ENCODE data around the gene GRK3. TPM values are rescaled to one million over a fixed set of nuclear protein-coding genes. Genes with fewer than 3 reads are reported as not detected.

GRK3 gene
- polyA plus RNA-seq, 4 donors, result 0.22 to 6.0 (median 2.0) TPM

- Histone ChIP-seq H3K9me3 (ENCODE audit: control insufficient read depth in 2 of 2, insufficient read depth in 1 of 2, low read depth in 1 of 2, low read length in 1 of 2) (no peaks in the 10 kb centered on the region), H3K27ac (ENCODE audit: low read depth in 1 of 3, low read length in 2 of 3) (no peak overlapping the region), H3K36me3 (ENCODE audit: control insufficient read depth in 3 of 3, insufficient read depth in 2 of 3, low read depth in 1 of 3, low read length in 3 of 3) (no peaks in the 10 kb centered on the region), H3K4me3 (ENCODE audit: low read depth in 1 of 3, low read length in 3 of 3) (no peak overlapping the region), H3K4me1 (ENCODE audit: control insufficient read depth in 3 of 3, insufficient read depth in 2 of 3, low read depth in 1 of 3, low read length in 2 of 3) (no peaks in the 10 kb centered on the region), H3K27me3 (ENCODE audit: control insufficient read depth in 3 of 3, insufficient read depth in 3 of 3, low read length in 3 of 3) (no peaks in the 10 kb centered on the region)
- DNase-seq (no peak), FAIRE-seq (no peak)
- WGBS, 3 donors, result 41 to 46% (median 42%) methylated on average over 4 of the region's 4 CpGs
These were observed 62.9 kb downstream of the GRK3 start for GRCh38 chr22:25627271-25627852.

- H3K4me1 ChIP-seq (ENCODE audit: control insufficient read depth in 3 of 3, insufficient read depth in 2 of 3, low read depth in 1 of 3, low read length in 2 of 3), result no peaks in the 10 kb centered on the region
- H3K36me3 ChIP-seq (ENCODE audit: control insufficient read depth in 3 of 3, insufficient read depth in 2 of 3, low read depth in 1 of 3, low read length in 3 of 3), result no peaks in the 10 kb centered on the region
- 67 to 76% (median 75%) methylated on average over 3 of the region's 3 CpGs for WGBS, 3 donors
- FAIRE-seq, result no peak
- no peaks in the 10 kb centered on the region for H3K27me3 ChIP-seq (ENCODE audit: control insufficient read depth in 3 of 3, insufficient read depth in 3 of 3, low read length in 3 of 3)
- no peaks in the 10 kb centered on the region for H3K9me3 ChIP-seq (ENCODE audit: control insufficient read depth in 2 of 2, insufficient read depth in 1 of 2, low read depth in 1 of 2, low read length in 1 of 2)
- H3K27ac ChIP-seq (ENCODE audit: low read depth in 1 of 3, low read length in 2 of 3), result no peak overlapping the region
- H3K4me3 ChIP-seq (ENCODE audit: low read depth in 1 of 3, low read length in 3 of 3), result no peak overlapping the region
- DNase-seq, result no peak
These were observed 64.0 kb downstream of the GRK3 start for GRCh38 chr22:25628494-25628893.

GRCh38 chr22:25629613-25630012 is 65.1 kb downstream of the GRK3 start:
- H3K27ac ChIP-seq (ENCODE audit: low read depth in 1 of 3, low read length in 2 of 3), result no peak overlapping the region
- H3K4me3 ChIP-seq (ENCODE audit: low read depth in 1 of 3, low read length in 3 of 3), result no peak overlapping the region
- H3K4me1 ChIP-seq (ENCODE audit: control insufficient read depth in 3 of 3, insufficient read depth in 2 of 3, low read depth in 1 of 3, low read length in 2 of 3), result no peaks in the 10 kb centered on the region
- no peak for DNase-seq
- no peaks in the 10 kb centered on the region for H3K36me3 ChIP-seq (ENCODE audit: control insufficient read depth in 3 of 3, insufficient read depth in 2 of 3, low read depth in 1 of 3, low read length in 3 of 3)
- H3K27me3 ChIP-seq (ENCODE audit: control insufficient read depth in 3 of 3, insufficient read depth in 3 of 3, low read length in 3 of 3), result no peaks in the 10 kb centered on the region
- FAIRE-seq, result no peak
- 73 to 84% (median 83%) methylated on average over 2 of the region's 2 CpGs for WGBS, 3 donors
- H3K9me3 ChIP-seq (ENCODE audit: control insufficient read depth in 2 of 2, insufficient read depth in 1 of 2, low read depth in 1 of 2, low read length in 1 of 2), result no peaks in the 10 kb centered on the region

GRCh38 chr22:25630447-25630846 is 66.0 kb downstream of the GRK3 start:
- Histone ChIP-seq H3K27me3 (ENCODE audit: control insufficient read depth in 3 of 3, insufficient read depth in 3 of 3, low read length in 3 of 3) (no peaks in the 10 kb centered on the region), H3K36me3 (ENCODE audit: control insufficient read depth in 3 of 3, insufficient read depth in 2 of 3, low read depth in 1 of 3, low read length in 3 of 3) (no peaks in the 10 kb centered on the region), H3K4me3 (ENCODE audit: low read depth in 1 of 3, low read length in 3 of 3) (no peak overlapping the region), H3K4me1 (ENCODE audit: control insufficient read depth in 3 of 3, insufficient read depth in 2 of 3, low read depth in 1 of 3, low read length in 2 of 3) (no peaks in the 10 kb centered on the region), H3K9me3 (ENCODE audit: control insufficient read depth in 2 of 2, insufficient read depth in 1 of 2, low read depth in 1 of 2, low read length in 1 of 2) (no peaks in the 10 kb centered on the region), H3K27ac (ENCODE audit: low read depth in 1 of 3, low read length in 2 of 3) (no peak overlapping the region)
- FAIRE-seq (no peak), DNase-seq (no peak)
- 75 to 92% (median 91%) methylated on average over 5 of the region's 5 CpGs for WGBS, 3 donors

GRCh38 chr22:25636323-25636722 is 71.8 kb downstream of the GRK3 start:
- WGBS, 3 donors, result 74 to 86% (median 85%) methylated on average over 2 of the region's 2 CpGs
- Histone ChIP-seq H3K36me3 (ENCODE audit: control insufficient read depth in 3 of 3, insufficient read depth in 2 of 3, low read depth in 1 of 3, low read length in 3 of 3) (no peaks in the 10 kb centered on the region), H3K4me3 (ENCODE audit: low read depth in 1 of 3, low read length in 3 of 3) (no peak overlapping the region), H3K27me3 (ENCODE audit: control insufficient read depth in 3 of 3, insufficient read depth in 3 of 3, low read length in 3 of 3) (no peaks in the 10 kb centered on the region), H3K27ac (ENCODE audit: low read depth in 1 of 3, low read length in 2 of 3) (no peak overlapping the region), H3K4me1 (ENCODE audit: control insufficient read depth in 3 of 3, insufficient read depth in 2 of 3, low read depth in 1 of 3, low read length in 2 of 3) (no peaks in the 10 kb centered on the region), H3K9me3 (ENCODE audit: control insufficient read depth in 2 of 2, insufficient read depth in 1 of 2, low read depth in 1 of 2, low read length in 1 of 2) (no peaks in the 10 kb centered on the region)
- no peak for FAIRE-seq
- no peak for DNase-seq

GRCh38 chr22:25637032-25637431 is 72.6 kb downstream of the GRK3 start:
- WGBS, 3 donors, result 49 to 81% (median 53%) methylated on average over 2 of the region's 2 CpGs
- no peaks in the 10 kb centered on the region for H3K36me3 ChIP-seq (ENCODE audit: control insufficient read depth in 3 of 3, insufficient read depth in 2 of 3, low read depth in 1 of 3, low read length in 3 of 3)
- H3K9me3 ChIP-seq (ENCODE audit: control insufficient read depth in 2 of 2, insufficient read depth in 1 of 2, low read depth in 1 of 2, low read length in 1 of 2), result no peaks in the 10 kb centered on the region
- H3K4me1 ChIP-seq (ENCODE audit: control insufficient read depth in 3 of 3, insufficient read depth in 2 of 3, low read depth in 1 of 3, low read length in 2 of 3), result no peaks in the 10 kb centered on the region
- no peak overlapping the region for H3K27ac ChIP-seq (ENCODE audit: low read depth in 1 of 3, low read length in 2 of 3)
- H3K27me3 ChIP-seq (ENCODE audit: control insufficient read depth in 3 of 3, insufficient read depth in 3 of 3, low read length in 3 of 3), result no peaks in the 10 kb centered on the region
- H3K4me3 ChIP-seq (ENCODE audit: low read depth in 1 of 3, low read length in 3 of 3), result no peak overlapping the region
- peak in 1 of 2 donors; percentile 16 for DNase-seq
- no peak for FAIRE-seq

- Histone ChIP-seq H3K27me3 (ENCODE audit: control insufficient read depth in 3 of 3, insufficient read depth in 3 of 3, low read length in 3 of 3) (no peaks in the 10 kb centered on the region), H3K27ac (ENCODE audit: low read depth in 1 of 3, low read length in 2 of 3) (no peak overlapping the region), H3K36me3 (ENCODE audit: control insufficient read depth in 3 of 3, insufficient read depth in 2 of 3, low read depth in 1 of 3, low read length in 3 of 3) (no peaks in the 10 kb centered on the region), H3K9me3 (ENCODE audit: control insufficient read depth in 2 of 2, insufficient read depth in 1 of 2, low read depth in 1 of 2, low read length in 1 of 2) (no peaks in the 10 kb centered on the region), H3K4me3 (ENCODE audit: low read depth in 1 of 3, low read length in 3 of 3) (no peak overlapping the region), H3K4me1 (ENCODE audit: control insufficient read depth in 3 of 3, insufficient read depth in 2 of 3, low read depth in 1 of 3, low read length in 2 of 3) (no peaks in the 10 kb centered on the region)
- 71 to 89% (median 80%) methylated on average over 4 of the region's 4 CpGs for WGBS, 3 donors
- FAIRE-seq, result no peak
- DNase-seq, result no peak
These were observed 73.2 kb downstream of the GRK3 start for GRCh38 chr22:25637672-25638071.

GRCh38 chr22:25638638-25639037 is 74.2 kb downstream of the GRK3 start:
- no peak for DNase-seq
- Histone ChIP-seq H3K27ac (ENCODE audit: low read depth in 1 of 3, low read length in 2 of 3) (no peak overlapping the region), H3K4me3 (ENCODE audit: low read depth in 1 of 3, low read length in 3 of 3) (no peak overlapping the region), H3K36me3 (ENCODE audit: control insufficient read depth in 3 of 3, insufficient read depth in 2 of 3, low read depth in 1 of 3, low read length in 3 of 3) (no peaks in the 10 kb centered on the region), H3K9me3 (ENCODE audit: control insufficient read depth in 2 of 2, insufficient read depth in 1 of 2, low read depth in 1 of 2, low read length in 1 of 2) (no peaks in the 10 kb centered on the region), H3K4me1 (ENCODE audit: control insufficient read depth in 3 of 3, insufficient read depth in 2 of 3, low read depth in 1 of 3, low read length in 2 of 3) (no peaks in the 10 kb centered on the region), H3K27me3 (ENCODE audit: control insufficient read depth in 3 of 3, insufficient read depth in 3 of 3, low read length in 3 of 3) (no peaks in the 10 kb centered on the region)
- no peak for FAIRE-seq
- 90 to 98% (median 96%) methylated on average over 1 of the region's 1 CpG for WGBS, 3 donors

- WGBS, 3 donors, result 73 to 80% (median 76%) methylated on average over 2 of the region's 2 CpGs
These were observed 77.2 kb downstream of the GRK3 start for GRCh38 chr22:25641650-25642049.

More at GRCh38 chr22:25641650-25642049, 77.2 kb downstream of the GRK3 start:
- H3K36me3 ChIP-seq (ENCODE audit: control insufficient read depth in 3 of 3, insufficient read depth in 2 of 3, low read depth in 1 of 3, low read length in 3 of 3), result no peaks in the 10 kb centered on the region
- no peak overlapping the region for H3K27ac ChIP-seq (ENCODE audit: low read depth in 1 of 3, low read length in 2 of 3)
- H3K4me3 ChIP-seq (ENCODE audit: low read depth in 1 of 3, low read length in 3 of 3), result no peak overlapping the region
- no peaks in the 10 kb centered on the region for H3K27me3 ChIP-seq (ENCODE audit: control insufficient read depth in 3 of 3, insufficient read depth in 3 of 3, low read length in 3 of 3)
- H3K4me1 ChIP-seq (ENCODE audit: control insufficient read depth in 3 of 3, insufficient read depth in 2 of 3, low read depth in 1 of 3, low read length in 2 of 3), result no peaks in the 10 kb centered on the region
- no peaks in the 10 kb centered on the region for H3K9me3 ChIP-seq (ENCODE audit: control insufficient read depth in 2 of 2, insufficient read depth in 1 of 2, low read depth in 1 of 2, low read length in 1 of 2)
- DNase-seq, result no peak
- FAIRE-seq, result no peak

Data from small intestine (tissue), 7 donors.